Liver (tissue), 9 donors: ENCODE results near the gene MMP25. TPM values are rescaled to one million over a fixed set of nuclear protein-coding genes. Genes with fewer than 3 reads are reported as not detected.

Experiments used
- DNase-seq: peaks from one replicate; pipeline ENCODE4 v3.0.0-alpha.2; 2017; ENCODE audit warnings: low spot score
- H3K27ac ChIP-seq, 2 donors: one replicate each; pipeline ENCODE4 v1.7.0; 2013; ENCODE audit warnings: inconsistent platforms in 2 of 2, low read length in 2 of 2, control low read depth in 1 of 2, low read depth in 1 of 2, mild to moderate bottlenecking in 1 of 2
- H3K27me3 ChIP-seq, 4 donors: one replicate each; pipeline versions ENCODE4 v1.6.1 to v1.7.0; 2013; ENCODE audit warnings: low read length in 3 of 4, inconsistent platforms in 1 of 4, mild to moderate bottlenecking in 1 of 4, moderate library complexity in 1 of 4; ENCODE audit not compliant: control insufficient read depth in 4 of 4, insufficient read depth in 4 of 4
- H3K36me3 ChIP-seq, 4 donors: one replicate each; pipeline versions ENCODE4 v1.6.1 to v1.7.0; 2013; ENCODE audit warnings: low read length in 3 of 4, mild to moderate bottlenecking in 3 of 4, low read depth in 1 of 4, moderate library complexity in 1 of 4; ENCODE audit not compliant: control insufficient read depth in 4 of 4, insufficient read depth in 3 of 4
- H3K4me1 ChIP-seq, 4 donors: one replicate each; pipeline versions ENCODE4 v1.6.1 to v1.7.0; 2013; ENCODE audit warnings: low read length in 3 of 4, mild to moderate bottlenecking in 3 of 4, moderate library complexity in 1 of 4; ENCODE audit not compliant: control insufficient read depth in 4 of 4, insufficient read depth in 4 of 4
- H3K4me3 ChIP-seq, 3 donors: one replicate each; pipeline versions ENCODE4 v1.6.1 to v1.7.0; 2013; ENCODE audit warnings: low read length in 3 of 3, control low read depth in 1 of 3, low read depth in 1 of 3, mild to moderate bottlenecking in 1 of 3
- H3K9ac ChIP-seq, 2 donors: one replicate each; pipeline ENCODE4 v1.7.0; 2013; ENCODE audit warnings: low read length in 2 of 2, mild to moderate bottlenecking in 2 of 2, moderate library complexity in 2 of 2, control low read depth in 1 of 2, low read depth in 1 of 2
- H3K9me3 ChIP-seq, 4 donors: one replicate each; pipeline versions ENCODE4 v1.6.1 to v1.7.0; 2013; ENCODE audit warnings: low read length in 3 of 4; ENCODE audit not compliant: control insufficient read depth in 4 of 4
- ATF3 ChIP-seq: IDR thresholded peaks from 2 replicates; pipeline ENCODE4 v1.6.1; 2016; ENCODE audit warnings: antibody characterized with exemption
- CTCF ChIP-seq: fragments of 150-350 bp; IDR thresholded peaks from 2 replicates; pipeline ENCODE4 v1.5.1; 2017; ENCODE audit warnings: improper control_type of control experiment, low read depth, low read length; ENCODE audit not compliant: missing input control
- EGR1 ChIP-seq, 2 donors: IDR thresholded peaks; 2 replicates each; pipeline ENCODE4 v1.6.1; 2016 to 2018; ENCODE audit warnings: antibody characterized with exemption in 2 of 2, low read depth in 2 of 2
- FOXA1 ChIP-seq: IDR thresholded peaks from 2 replicates; pipeline ENCODE4 v1.6.1; 2016; ENCODE audit warnings: antibody characterized with exemption
- FOXA2 ChIP-seq: IDR thresholded peaks from 2 replicates; pipeline ENCODE4 v1.6.1; 2016; ENCODE audit warnings: antibody characterized with exemption
- GABPA ChIP-seq, 2 donors: IDR thresholded peaks in 1 of 2; conservative IDR thresholded peaks in 1 of 2; 2 replicates each; pipeline ENCODE4 v1.6.1; 2016; ENCODE audit warnings: antibody characterized with exemption in 2 of 2, mild to moderate bottlenecking in 1 of 2, moderate library complexity in 1 of 2
- HNF4A ChIP-seq, 2 donors: conservative IDR thresholded peaks; 2 replicates each; pipeline ENCODE4 v1.6.1; 2016; ENCODE audit warnings: antibody characterized with exemption in 2 of 2, mild to moderate bottlenecking in 2 of 2
- HNF4G ChIP-seq: IDR thresholded peaks from 2 replicates; pipeline ENCODE4 v1.6.1; 2016; ENCODE audit warnings: antibody characterized with exemption
- JUND ChIP-seq, 2 donors: IDR thresholded peaks; 2 replicates each; pipeline ENCODE4 v1.6.1; 2016; ENCODE audit warnings: antibody characterized with exemption in 2 of 2
- MAX ChIP-seq: IDR thresholded peaks from 2 replicates; pipeline ENCODE4 v1.6.1; 2016; ENCODE audit warnings: antibody characterized with exemption
- NR2F2 ChIP-seq: IDR thresholded peaks from 2 replicates; pipeline ENCODE4 v1.6.1; 2016; ENCODE audit warnings: antibody characterized with exemption
- RAD21 ChIP-seq, 2 donors: IDR thresholded peaks; 2 replicates each; pipeline ENCODE4 v1.6.1; 2016; ENCODE audit warnings: antibody characterized with exemption in 2 of 2, mild to moderate bottlenecking in 2 of 2
- REST ChIP-seq: IDR thresholded peaks from 2 replicates; pipeline ENCODE4 v1.6.1; 2016; ENCODE audit warnings: antibody characterized with exemption, mild to moderate bottlenecking
- RXRA ChIP-seq, 2 donors: IDR thresholded peaks; 2 replicates each; pipeline ENCODE4 v1.6.1; 2017 to 2018; ENCODE audit warnings: antibody characterized with exemption in 2 of 2, mild to moderate bottlenecking in 1 of 2
- SP1 ChIP-seq: IDR thresholded peaks from 2 replicates; pipeline ENCODE4 v1.6.1; 2018; ENCODE audit warnings: antibody characterized with exemption, mild to moderate bottlenecking
- TAF1 ChIP-seq: conservative IDR thresholded peaks from 2 replicates; pipeline ENCODE4 v1.6.1; 2016; ENCODE audit warnings: antibody characterized with exemption, mild to moderate bottlenecking
- YY1 ChIP-seq: IDR thresholded peaks from 2 replicates; pipeline ENCODE4 v1.6.1; 2016; ENCODE audit warnings: antibody characterized with exemption, mild to moderate bottlenecking
- ZBTB33 ChIP-seq: IDR thresholded peaks from 2 replicates; pipeline ENCODE4 v1.6.1; 2016; ENCODE audit warnings: antibody characterized with exemption
- WGBS: extraction: QIAGEN DNeasy Blood & Tissue Kit; methylation state at CpG from one replicate; pipeline ENCODE4 v1.1.7; 2013; 5-methylcytosine and 5-hydroxymethylcytosine counted together
- polyA plus RNA-seq, 2 donors: library from polyadenylated mRNA; stranded (reverse) in 1 of 2; unstranded in 1 of 2; fragments of 200-250 nt in 1 of 2; fragments of >200 nt in 1 of 2; fragmentation: Nextera tagmentation in 1 of 2; extraction: Ambion mirVana in 1 of 2; gene quantifications; one replicate each; pipeline versions ENCODE4 v1.2.1 to v1.2.3, GENCODE V29; 2013 to 2015
- total RNA-seq, 2 donors: library from RNA; depleted of rRNA; stranded (reverse); fragments of >200 nt; gene quantifications; one replicate each; pipeline ENCODE4 v1.2.3, GENCODE V29; 2014
- donor health status: healthy.
- donor health status: healthy.
- donor health status: healthy.
- donor health status: healthy.
- donor health status: healthy.

MMP25 gene
- total and polyA plus RNA-seq, 4 donors = 0.47 to 2.7 (median 0.96) TPM

- peaks cover 0 to 2% (median 0%) of the 10 kb centered on the region in 4 donors for H3K36me3 ChIP-seq
- no peaks in the 10 kb centered on the region for H3K9me3 ChIP-seq
- H3K9ac ChIP-seq = no peak overlapping the region
- peaks cover 0 to 6% (median 0%) of the 10 kb centered on the region in 4 donors for H3K27me3 ChIP-seq
- DNase-seq = no peak
- H3K4me1 ChIP-seq = peaks cover 0 to 10% (median 4%) of the 10 kb centered on the region in 4 donors
- TF ChIP-seq GABPA (IDR thresholded peaks at IDR 0.05 in 1 of 2, conservative IDR thresholded peaks at IDR 0.05 in 1 of 2) = no peak
- TF ChIP-seq TAF1 = no peak
- TF ChIP-seq FOXA1 = no peak
- TF ChIP-seq YY1 = no peak
- TF ChIP-seq HNF4A (conservative IDR thresholded peaks at IDR 0.05) = no peak
- no peak for TF ChIP-seq SP1
- no peak for TF ChIP-seq MAX
- no peak for TF ChIP-seq HNF4G
- TF ChIP-seq REST = no peak
- TF ChIP-seq RXRA (IDR thresholded peaks at IDR 0.05) = no peak
- TF ChIP-seq JUND (IDR thresholded peaks at IDR 0.05) = no peak
- TF ChIP-seq EGR1 (IDR thresholded peaks at IDR 0.05; ENCODE audit: low read depth in 2 of 2) = no peak
- no peak for TF ChIP-seq ZBTB33
- TF ChIP-seq NR2F2 = no peak
- TF ChIP-seq ATF3 = no peak
- TF ChIP-seq FOXA2 = no peak
- no peak for TF ChIP-seq RAD21 (IDR thresholded peaks at IDR 0.05)
- TF ChIP-seq CTCF = no peak
- H3K4me3 ChIP-seq = no peak overlapping the region
- WGBS = 48% methylated on average over 4 of the region's 4 CpGs
- H3K27ac ChIP-seq = no peak overlapping the region
Observed at GRCh38 chr16:3051009-3051408, 4.6 kb downstream of the MMP25 start.
